NCI-H82 (cell line): ENCODE data around the gene SYNC.
"Not testable (repeated sequence)": the region's sequence is repeated elsewhere in the genome, so short reads cannot be mapped to it uniquely, and the experiment has no call there.

ENCODE experiments used
- DNase-seq: peaks from one replicate; lab custom pipeline; 2025; lab: John Stamatoyannopoulos, UW

Gene SYNC

GRCh38 chr1:32693455-32694174 is 9.0 kb downstream of the SYNC start:
- DNase-seq: no peak

- no peak for DNase-seq
These were observed 16.2 kb downstream of the SYNC start for GRCh38 chr1:32686387-32686786.

GRCh38 chr1:32685498-32685897 is 17.1 kb downstream of the SYNC start:
- DNase-seq: peak; percentile 28

GRCh38 chr1:32684167-32684811 is 18.3 kb downstream of the SYNC start:
- no peak for DNase-seq

- no peak for DNase-seq
These were observed 19.2 kb downstream of the SYNC start for GRCh38 chr1:32683397-32683796.

- no peak for DNase-seq
These were observed 20.6 kb downstream of the SYNC start for GRCh38 chr1:32681999-32682398.

- no peak for DNase-seq
These were observed 21.1 kb downstream of the SYNC start for GRCh38 chr1:32681509-32681908.

GRCh38 chr1:32680642-32681041 is 21.9 kb downstream of the SYNC start:
- DNase-seq: no peak

GRCh38 chr1:32679993-32680392 is 22.6 kb downstream of the SYNC start:
- DNase-seq: not testable (repeated sequence)

- no peak for DNase-seq
These were observed 25.6 kb downstream of the SYNC start for GRCh38 chr1:32676945-32677344.

- DNase-seq: not testable (repeated sequence)
These were observed 33.9 kb downstream of the SYNC start for GRCh38 chr1:32668716-32669115.

GRCh38 chr1:32666901-32667566 is 35.5 kb downstream of the SYNC start:
- DNase-seq: no peak

GRCh38 chr1:32665915-32666314 is 36.7 kb downstream of the SYNC start:
- no peak for DNase-seq

GRCh38 chr1:32659581-32659980 is 43.0 kb downstream of the SYNC start:
- DNase-seq: no peak

- DNase-seq: no peak
These were observed 50.2 kb downstream of the SYNC start for GRCh38 chr1:32652244-32652962.

GRCh38 chr1:32651461-32652073 is 51.0 kb downstream of the SYNC start:
- peak; percentile 64 for DNase-seq

- peak; percentile 99 for DNase-seq
These were observed 51.7 kb downstream of the SYNC start, which contains the start of gene RBBP4 for GRCh38 chr1:32650752-32651460. RBBP4 (plus strand) TSS chr1:32651208; CDS start chr1:32651307, 99 bp downstream.

GRCh38 chr1:32650248-32650751 is 52.3 kb downstream of the SYNC start, which contains the start of gene ZBTB8OS:
ZBTB8OS (minus strand) TSS chr1:32650550; CDS start chr1:32650529, 21 bp downstream.
- peak; percentile 98 for DNase-seq

GRCh38 chr1:32647308-32648134 is 55.0 kb downstream of the SYNC start:
- DNase-seq: no peak

GRCh38 chr1:32644426-32644825 is 58.1 kb downstream of the SYNC start:
- no peak for DNase-seq
